NT2/D1 (cell line): ENCODE measurements around the gene CCDC59.

ENCODE experiments used
- SUZ12 ChIP-seq: IDR thresholded peaks from 2 replicates; pipeline ENCODE4 v1.6.1; 2011; ENCODE audit not compliant: insufficient read length, insufficient read depth; ENCODE audit errors: extremely low read depth
- YY1 ChIP-seq: IDR thresholded peaks from 2 replicates; pipeline ENCODE4 v1.6.1; 2011; ENCODE audit not compliant: insufficient read length, insufficient read depth
- ZNF274 ChIP-seq: IDR thresholded peaks from 2 replicates; pipeline ENCODE4 v1.6.1; 2011; ENCODE audit warnings: mild to moderate bottlenecking, low read depth, low read length

- TF ChIP-seq YY1: no peak
- TF ChIP-seq SUZ12: no peak
- TF ChIP-seq ZNF274: no peak
Observed at GRCh38 chr12:82400819-82401218, 42.6 kb upstream of the CCDC59 start.
